Endodermal cell (in vitro differentiated cells): ENCODE data around the gene ZNF516. TPM values are rescaled to one million over a fixed set of nuclear protein-coding genes. Genes with fewer than 3 reads are reported as not detected.

Experiments
- DNase-seq: peaks from one replicate; pipeline ENCODE4 v3.0.0-alpha.2; 2017
- H3K27ac ChIP-seq: 2 replicates; pipeline ENCODE4 v1.5.1; 2013; ENCODE audit warnings: mild to moderate bottlenecking, low read depth, low read length, moderate library complexity
- H3K27me3 ChIP-seq: 2 replicates; pipeline ENCODE4 v1.6.1; 2013; ENCODE audit warnings: mild to moderate bottlenecking, low read length, moderate library complexity; ENCODE audit not compliant: insufficient read depth, control insufficient read depth, poor library complexity, severe bottlenecking
- H3K36me3 ChIP-seq: 2 replicates; pipeline ENCODE4 v1.7.0; 2013; ENCODE audit warnings: mild to moderate bottlenecking, low read length, moderate library complexity; ENCODE audit not compliant: control insufficient read depth, insufficient read depth
- H3K4me1 ChIP-seq: one replicate; pipeline ENCODE4 v1.7.0; 2013; ENCODE audit warnings: low read length; ENCODE audit not compliant: control insufficient read depth, insufficient read depth
- H3K4me3 ChIP-seq: 2 replicates; pipeline ENCODE4 v1.5.1; 2013; ENCODE audit warnings: mild to moderate bottlenecking, low read length, moderate library complexity
- H3K9ac ChIP-seq: 2 replicates; pipeline ENCODE4 v1.6.1; 2013; ENCODE audit warnings: mild to moderate bottlenecking, low read length, moderate library complexity; ENCODE audit not compliant: poor library complexity, severe bottlenecking; ENCODE audit errors: extremely low read depth
- H3K9me3 ChIP-seq: 2 replicates; pipeline ENCODE4 v1.6.1; 2013; ENCODE audit warnings: mild to moderate bottlenecking, low read length, moderate library complexity; ENCODE audit not compliant: control insufficient read depth
- H3K27ac Mint-ChIP-seq: 2 replicates; pipeline ENCODE4 v1.8.0; 2020; ENCODE audit warnings: mixed read lengths
- H3K27me3 Mint-ChIP-seq: 2 replicates; pipeline ENCODE4 v1.8.0; 2021; ENCODE audit warnings: mild to moderate bottlenecking, mixed read lengths; ENCODE audit not compliant: insufficient read depth
- H3K36me3 Mint-ChIP-seq: 2 replicates; pipeline ENCODE4 v1.8.0; 2020; ENCODE audit warnings: low read depth, mixed read lengths
- H3K4me1 Mint-ChIP-seq: 2 replicates; pipeline ENCODE4 v1.8.0; 2020; ENCODE audit warnings: mixed read lengths
- H3K4me3 Mint-ChIP-seq: 2 replicates; pipeline ENCODE4 v1.8.0; 2020; ENCODE audit warnings: mild to moderate bottlenecking, moderate library complexity, mixed read lengths
- H3K9me3 Mint-ChIP-seq: 2 replicates; pipeline ENCODE4 v1.8.0; 2020; ENCODE audit warnings: mild to moderate bottlenecking, mixed read lengths
- WGBS, 2 experiments: methylation state at CpG; one replicate each; pipeline versions ENCODE4 v1.1.5 to v1.1.7; 2013; ENCODE audit warnings: missing lambda C conversion rate in 2 of 2, mixed read lengths in 1 of 2; ENCODE audit not compliant: insufficient coverage in 1 of 2, insufficient read length in 1 of 2; 5-methylcytosine and 5-hydroxymethylcytosine counted together
- total RNA-seq, 2 donors: library from RNA; stranded (reverse); fragmentation: NEBNext Ultra II Directional in 1 of 2; extraction: Animal tissue kit (Norgen Biotek cat#: 25700) in 1 of 2; gene quantifications; 2 replicates in 1 of 2; 3 replicates in 1 of 2; pipeline ENCODE4 v1.2.1, GENCODE V29; 2021
- TF ChIP-seq, protein P1 (sequence below): fragments of 200-600 bp; sonication (generic); conservative IDR thresholded peaks from 2 replicates; pipeline ENCODE4 v1.5.0; 2021; ENCODE audit warnings: antibody characterized with exemption, mild to moderate bottlenecking

Gene ZNF516
- total RNA-seq, 2 donors from 2014 or later = 60.2 to 77.9 TPM

DNA sequence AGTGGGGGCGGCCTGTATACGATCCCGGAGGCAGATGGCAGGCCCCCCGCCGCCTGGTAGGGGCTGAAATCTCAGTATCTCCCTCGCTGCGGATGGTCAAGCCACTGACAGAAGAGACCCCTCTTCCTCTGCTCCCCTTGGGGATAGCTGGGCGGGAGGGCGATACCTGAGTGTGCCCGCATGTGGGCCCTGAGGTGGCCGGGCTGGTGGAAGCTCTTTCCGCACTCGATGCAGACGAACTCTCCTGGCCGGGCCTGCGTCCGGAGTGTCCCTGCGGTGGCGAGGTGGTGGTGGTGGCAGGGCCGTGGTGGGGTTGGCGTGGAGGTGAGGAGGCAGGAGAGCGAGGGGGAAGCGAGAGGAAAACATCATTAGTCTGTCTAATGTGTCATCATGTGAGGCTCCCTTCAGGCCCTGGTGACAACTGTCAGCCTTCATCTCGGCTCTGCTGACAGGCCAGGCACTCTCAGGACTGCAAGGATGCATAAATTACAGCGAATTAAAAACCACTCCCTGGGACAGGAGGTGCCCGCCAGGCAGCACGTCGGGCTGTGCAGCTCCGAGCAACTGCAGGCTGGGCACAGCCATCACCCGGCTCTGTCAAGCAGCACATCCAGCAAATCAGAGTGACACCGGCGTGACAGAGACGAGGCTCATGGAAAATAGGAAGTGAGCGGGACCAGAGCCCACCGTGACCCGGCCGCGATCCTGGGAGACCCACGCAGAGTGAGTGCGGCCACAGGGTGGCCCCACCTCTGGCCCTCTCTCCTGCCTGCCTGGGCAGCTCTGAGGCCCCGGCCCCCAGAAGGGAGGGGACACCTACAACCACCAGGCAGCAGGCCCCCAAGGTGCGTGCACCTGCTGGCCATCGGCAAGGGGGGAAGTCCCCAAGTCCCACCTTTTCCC is 123.5 kb downstream of the ZNF516 start:
- WGBS, 2 experiments = 94 to 96% methylated on average over 24 to 43 of the region's 43 CpGs
- DNase-seq = no peak
- H3K4me1 Mint-ChIP-seq = peaks cover 10% of the 10 kb centered on the region
- no peaks in the 10 kb centered on the region for H3K9me3 ChIP-seq
- H3K27ac Mint-ChIP-seq = peak overlapping the region; percentile 9
- peaks cover 8% of the 10 kb centered on the region for H3K36me3 ChIP-seq
- no peaks in the 10 kb centered on the region for H3K27me3 ChIP-seq
- H3K9me3 Mint-ChIP-seq = no peaks in the 10 kb centered on the region
- H3K36me3 Mint-ChIP-seq = peaks cover 38% of the 10 kb centered on the region
- no peak overlapping the region for H3K4me3 ChIP-seq
- no peak overlapping the region for H3K9ac ChIP-seq
- peaks cover 2% of the 10 kb centered on the region for H3K4me1 ChIP-seq
- no peak overlapping the region for H3K4me3 Mint-ChIP-seq
- TF ChIP-seq, protein P1, sequence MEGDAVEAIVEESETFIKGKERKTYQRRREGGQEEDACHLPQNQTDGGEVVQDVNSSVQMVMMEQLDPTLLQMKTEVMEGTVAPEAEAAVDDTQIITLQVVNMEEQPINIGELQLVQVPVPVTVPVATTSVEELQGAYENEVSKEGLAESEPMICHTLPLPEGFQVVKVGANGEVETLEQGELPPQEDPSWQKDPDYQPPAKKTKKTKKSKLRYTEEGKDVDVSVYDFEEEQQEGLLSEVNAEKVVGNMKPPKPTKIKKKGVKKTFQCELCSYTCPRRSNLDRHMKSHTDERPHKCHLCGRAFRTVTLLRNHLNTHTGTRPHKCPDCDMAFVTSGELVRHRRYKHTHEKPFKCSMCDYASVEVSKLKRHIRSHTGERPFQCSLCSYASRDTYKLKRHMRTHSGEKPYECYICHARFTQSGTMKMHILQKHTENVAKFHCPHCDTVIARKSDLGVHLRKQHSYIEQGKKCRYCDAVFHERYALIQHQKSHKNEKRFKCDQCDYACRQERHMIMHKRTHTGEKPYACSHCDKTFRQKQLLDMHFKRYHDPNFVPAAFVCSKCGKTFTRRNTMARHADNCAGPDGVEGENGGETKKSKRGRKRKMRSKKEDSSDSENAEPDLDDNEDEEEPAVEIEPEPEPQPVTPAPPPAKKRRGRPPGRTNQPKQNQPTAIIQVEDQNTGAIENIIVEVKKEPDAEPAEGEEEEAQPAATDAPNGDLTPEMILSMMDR = no peak
- H3K27me3 Mint-ChIP-seq = no peaks in the 10 kb centered on the region
- no peak overlapping the region for H3K27ac ChIP-seq

GRCh38 chr18:76370686-76371085 is 124.4 kb downstream of the ZNF516 start:
- H3K36me3 ChIP-seq = peaks cover 8% of the 10 kb centered on the region

DNA sequence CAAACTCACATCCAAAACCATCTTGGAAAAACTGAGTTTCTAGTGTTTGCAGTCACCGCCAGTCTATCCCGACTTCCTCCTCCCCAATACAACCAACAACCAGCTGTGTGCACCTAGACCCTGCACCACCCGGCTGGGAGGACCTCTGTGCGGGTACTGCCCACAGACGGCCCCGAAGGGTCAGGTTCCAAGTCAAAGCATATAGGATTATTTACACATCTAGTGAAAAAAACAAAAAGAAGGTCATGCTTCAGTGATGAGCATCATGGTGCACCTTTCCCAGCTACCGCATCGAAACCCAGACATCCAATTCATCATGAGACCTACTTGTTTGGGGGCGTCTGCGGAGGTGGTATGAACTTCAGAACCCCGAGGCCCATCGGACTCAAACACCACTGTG is 124.8 kb downstream of the ZNF516 start:
- H3K27ac ChIP-seq = no peak overlapping the region
- TF ChIP-seq, protein P1 = no peak
- no peaks in the 10 kb centered on the region for H3K9me3 ChIP-seq
- no peak overlapping the region for H3K4me3 ChIP-seq
- H3K4me1 ChIP-seq = peaks cover 2% of the 10 kb centered on the region
- WGBS, 2 experiments = 97 to 100% methylated on average over 6 to 12 of the region's 12 CpGs
- H3K27me3 Mint-ChIP-seq = no peaks in the 10 kb centered on the region
- peaks cover 31% of the 10 kb centered on the region for H3K36me3 Mint-ChIP-seq
- peaks cover 10% of the 10 kb centered on the region for H3K4me1 Mint-ChIP-seq
- H3K9me3 Mint-ChIP-seq = no peaks in the 10 kb centered on the region
- no peak for DNase-seq
- H3K36me3 ChIP-seq = peaks cover 8% of the 10 kb centered on the region
- H3K27ac Mint-ChIP-seq = no peak overlapping the region
- no peak overlapping the region for H3K4me3 Mint-ChIP-seq
- H3K9ac ChIP-seq = no peak overlapping the region
- H3K27me3 ChIP-seq = no peaks in the 10 kb centered on the region

More at GRCh38 chr18:76370686-76371085, 124.4 kb downstream of the ZNF516 start:
- Mint-ChIP-seq H3K4me3 (no peak overlapping the region), H3K27me3 (no peaks in the 10 kb centered on the region), H3K27ac (no peak overlapping the region), H3K36me3 (peaks cover 31% of the 10 kb centered on the region), H3K9me3 (no peaks in the 10 kb centered on the region), H3K4me1 (peaks cover 10% of the 10 kb centered on the region)
- Histone ChIP-seq H3K27ac (no peak overlapping the region), H3K27me3 (no peaks in the 10 kb centered on the region), H3K9me3 (no peaks in the 10 kb centered on the region), H3K4me1 (peaks cover 2% of the 10 kb centered on the region), H3K4me3 (no peak overlapping the region), H3K9ac (no peak overlapping the region)
- no peak for DNase-seq
- 95% methylated on average over 3 to 10 of the region's 10 CpGs for WGBS, 2 experiments
- TF ChIP-seq, protein P1 = no peak
